Right ventricle myocardium inferior (tissue), 1 donor: ENCODE measurements around the gene TPH2. TPM values are rescaled to one million over a fixed set of nuclear protein-coding genes. Genes with fewer than 3 reads are reported as not detected.

Source experiments
- ATAC-seq: fragments of 200-7000 bp; cut with Tn5 transposase; one replicate; pipeline ENCODE4 v1.9.1; 2020; ENCODE audit warnings: mild to moderate bottlenecking, moderate library complexity
- DNase-seq: peaks from one replicate; pipeline ENCODE4 v3.0.0; 2021; ENCODE audit errors: missing footprints
- intact Hi-C: fragments of 100-400 bp; cut with DNase I; formaldehyde crosslinking; loops from one replicate; pipeline ENCODE4 v1.11.0; 2022
- total RNA-seq: library from RNA; stranded (reverse); fragmentation: NEBNext Ultra II Directional; extraction: Animal tissue kit (Norgen Biotek cat#: 25700); gene quantifications from one replicate; pipeline ENCODE4 v1.2.1, GENCODE V29; 2021
- donor health status: DM: no; HTN: yes; CAD: no; lungs with severe emphysema.

The TPH2 gene
- total RNA-seq, 1 donor from 2014 or later: not detected

- intact Hi-C loops: no loop called here
- DNase-seq (no peak), ATAC-seq (no peak)
These were observed 79.4 kb downstream of the TPH2 start for GRCh38 chr12:72018036-72018435.

GRCh38 chr12:72024613-72025012 lies 86.0 kb downstream of the TPH2 start:
- ATAC-seq: no peak
- DNase-seq: no peak
- intact Hi-C loops: no loop called here

GRCh38 chr12:72025524-72025923 lies 86.9 kb downstream of the TPH2 start:
- intact Hi-C loops: no loop called here
- ATAC-seq: no peak
- DNase-seq: no peak

GRCh38 chr12:72028966-72029365 lies 90.3 kb downstream of the TPH2 start:
- DNase-seq (no peak), ATAC-seq (no peak)
- intact Hi-C loops: no loop called here

- ATAC-seq: no peak
- no peak for DNase-seq
- intact Hi-C loops: no loop called here
These were observed 91.6 kb downstream of the TPH2 start for GRCh38 chr12:72030277-72030676.

GRCh38 chr12:72031066-72031465 lies 92.4 kb downstream of the TPH2 start:
- DNase-seq: no peak
- no peak for ATAC-seq
- intact Hi-C loops: no loop called here

GRCh38 chr12:72033991-72034390 lies 95.3 kb downstream of the TPH2 start:
- intact Hi-C loops: no loop called here
- no peak for ATAC-seq
- no peak for DNase-seq

- ATAC-seq (no peak), DNase-seq (no peak)
- intact Hi-C loops: no loop called here
These were observed 97.0 kb downstream of the TPH2 start for GRCh38 chr12:72035625-72036024.

GRCh38 chr12:72036393-72036792 lies 97.7 kb downstream of the TPH2 start:
- no peak for DNase-seq
- no peak for ATAC-seq
- intact Hi-C loops: no loop called here

GRCh38 chr12:72037006-72037795 lies 98.6 kb downstream of the TPH2 start:
- intact Hi-C loops: no loop called here
- DNase-seq (no peak), ATAC-seq (no peak)

GRCh38 chr12:72041811-72042210 lies 103.2 kb downstream of the TPH2 start:
- ATAC-seq (no peak), DNase-seq (no peak)
- intact Hi-C loops: no loop called here

- ATAC-seq (no peak), DNase-seq (no peak)
- intact Hi-C loops: no loop called here
These were observed 115.0 kb downstream of the TPH2 start for GRCh38 chr12:72053604-72054003.

- intact Hi-C loops: no loop called here
- no peak for DNase-seq
- no peak for ATAC-seq
These were observed 115.9 kb downstream of the TPH2 start for GRCh38 chr12:72054511-72054910.

GRCh38 chr12:72057330-72057914 lies 118.8 kb downstream of the TPH2 start:
- ATAC-seq (no peak), DNase-seq (no peak)
- intact Hi-C loops: no loop called here

GRCh38 chr12:72063073-72063472 lies 124.4 kb downstream of the TPH2 start:
- ATAC-seq (no peak), DNase-seq (no peak)
- intact Hi-C loops: no loop called here

- ATAC-seq (no peak), DNase-seq (no peak)
- intact Hi-C loops: no loop called here
These were observed 132.4 kb downstream of the TPH2 start for GRCh38 chr12:72071030-72071429.

- DNase-seq (no peak), ATAC-seq (no peak)
- intact Hi-C loops: no loop called here
These were observed 134.1 kb downstream of the TPH2 start for GRCh38 chr12:72072592-72073212.

GRCh38 chr12:72074065-72074464 lies 135.4 kb downstream of the TPH2 start:
- no peak for ATAC-seq
- intact Hi-C loops: no loop called here

GRCh38 chr12:72074956-72075355 lies 136.3 kb downstream of the TPH2 start:
- intact Hi-C loops: no loop called here
- no peak for ATAC-seq
- DNase-seq: no peak

More at GRCh38 chr12:72074065-72074464, 135.4 kb downstream of the TPH2 start:
- DNase-seq: no peak

- DNase-seq (no peak), ATAC-seq (no peak)
- intact Hi-C loops: no loop called here
These were observed 136.8 kb downstream of the TPH2 start for GRCh38 chr12:72075401-72075800.
